Calu3 (cell line): ENCODE measurements around the gene ZNF736. TPM values are rescaled to one million over a fixed set of nuclear protein-coding genes. Genes with fewer than 3 reads are reported as not detected.
"Not testable (repeated sequence)": the region's sequence is repeated elsewhere in the genome, so short reads cannot be mapped to it uniquely, and the experiment has no call there.

Experiments
- BruUV-seq: library from RNA; stranded (reverse); fragments of 400-500 nt; replicated peaks from 2 replicates; lab custom pipeline; 2021; lab: Mats Ljungman, UMichigan
- CTCF ChIA-PET: fragments of 300-600 bp; sonication (Branson Sonifier 250); formaldehyde crosslinking; loops from one replicate; lab custom pipeline; 2022; ENCODE audit warnings: antibody characterized with exemption; lab: Charles Lee
- DNase-seq: peaks from one replicate; pipeline ENCODE4 v3.0.0; 2022
- H3K27ac Mint-ChIP-seq: one replicate; pipeline ENCODE4 v1.8.0; 2022; ENCODE audit warnings: mixed read lengths; ENCODE audit not compliant: unreplicated experiment
- H3K27me3 Mint-ChIP-seq: one replicate; pipeline ENCODE4 v1.8.0; 2022; ENCODE audit warnings: mixed read lengths; ENCODE audit not compliant: unreplicated experiment
- H3K36me3 Mint-ChIP-seq: one replicate; pipeline ENCODE4 v1.8.0; 2022; ENCODE audit warnings: mild to moderate bottlenecking, moderate library complexity, mixed read lengths; ENCODE audit not compliant: insufficient read depth, unreplicated experiment
- H3K4me1 Mint-ChIP-seq: one replicate; pipeline ENCODE4 v1.8.0; 2022; ENCODE audit warnings: mild to moderate bottlenecking, low read depth, mixed read lengths; ENCODE audit not compliant: unreplicated experiment
- H3K4me3 Mint-ChIP-seq: one replicate; pipeline ENCODE4 v1.8.0; 2022; ENCODE audit warnings: mild to moderate bottlenecking, low read depth, moderate library complexity, mixed read lengths; ENCODE audit not compliant: unreplicated experiment
- H3K9me3 Mint-ChIP-seq: one replicate; pipeline ENCODE4 v1.8.0; 2022; ENCODE audit warnings: low read depth, mixed read lengths; ENCODE audit not compliant: unreplicated experiment
- CTCF ChIP-seq: fragments of 200-600 bp; IDR thresholded peaks from one replicate; pipeline ENCODE4 v1.8.0; 2022; ENCODE audit warnings: antibody characterized with exemption; ENCODE audit not compliant: unreplicated experiment
- intact Hi-C: fragments of 100-400 bp; cut with micrococcal nuclease; formaldehyde crosslinking; loops from one replicate; pipeline ENCODE4 v1.10.0; 2022; ENCODE audit not compliant: unreplicated experiment
- total RNA-seq: library from RNA; stranded (reverse); gene quantifications from 2 replicates; pipeline ENCODE4 v1.2.3, GENCODE V29; 2022

ZNF736 gene
- total RNA-seq, 1 experiment from 2014 or later, result 8.6 TPM

GRCh38 chr7:64312826-64313225 is 935 bp upstream of the ZNF736 start:
- H3K9me3 Mint-ChIP-seq, result no peaks in the 10 kb centered on the region
- BruUV-seq, result no TSS peak
- CTCF ChIA-PET, result no interaction called here
- intact Hi-C loops, result no loop called here
- H3K27me3 Mint-ChIP-seq, result no peaks in the 10 kb centered on the region
- H3K27ac Mint-ChIP-seq, result no peak overlapping the region
- peaks cover 13% of the 10 kb centered on the region for H3K36me3 Mint-ChIP-seq
- H3K4me1 Mint-ChIP-seq, result no peaks in the 10 kb centered on the region
- no peak for DNase-seq
- no peak for TF ChIP-seq CTCF
- H3K4me3 Mint-ChIP-seq, result no peak overlapping the region

- intact Hi-C loops, result no loop called here
- peaks cover 4% of the 10 kb centered on the region for H3K9me3 Mint-ChIP-seq
- no TSS peak for BruUV-seq
- H3K36me3 Mint-ChIP-seq, result peaks cover 13% of the 10 kb centered on the region
- H3K4me1 Mint-ChIP-seq, result no peaks in the 10 kb centered on the region
- peak overlapping the region; percentile 69 for H3K4me3 Mint-ChIP-seq
- CTCF ChIA-PET, result no interaction called here
- no peak for DNase-seq
- no peak for TF ChIP-seq CTCF
- no peaks in the 10 kb centered on the region for H3K27me3 Mint-ChIP-seq
- peak overlapping the region; percentile 61 for H3K27ac Mint-ChIP-seq
Measured at GRCh38 chr7:64314566-64314965, 805 bp downstream of the ZNF736 start.

GRCh38 chr7:64316031-64316742 is 2.4 kb downstream of the ZNF736 start:
- H3K4me1 Mint-ChIP-seq, BruUV-seq, H3K27ac Mint-ChIP-seq, CTCF ChIA-PET, H3K4me3 Mint-ChIP-seq, H3K9me3 Mint-ChIP-seq, H3K27me3 Mint-ChIP-seq, intact Hi-C loops, DNase-seq: not testable (repeated sequence)
- H3K36me3 Mint-ChIP-seq, result peaks cover 13% of the 10 kb centered on the region

GRCh38 chr7:64320547-64321513 is 7.1 kb downstream of the ZNF736 start:
- Mint-ChIP-seq H3K27me3 (no peaks in the 10 kb centered on the region), H3K4me3 (no peak overlapping the region), H3K36me3 (no peaks in the 10 kb centered on the region), H3K27ac (no peak overlapping the region), H3K4me1 (no peaks in the 10 kb centered on the region), H3K9me3 (peaks cover 9% of the 10 kb centered on the region)
- no TSS peak for BruUV-seq
- intact Hi-C loops, result no loop called here
- CTCF ChIA-PET, result no interaction called here
- TF ChIP-seq CTCF, result no peak
- no peak for DNase-seq

- H3K4me3 Mint-ChIP-seq, CTCF ChIA-PET, H3K27ac Mint-ChIP-seq, intact Hi-C loops, H3K27me3 Mint-ChIP-seq, BruUV-seq, H3K4me1 Mint-ChIP-seq, H3K36me3 Mint-ChIP-seq, DNase-seq: not testable (repeated sequence)
- peaks cover 15% of the 10 kb centered on the region for H3K9me3 Mint-ChIP-seq
Measured at GRCh38 chr7:64324166-64324565, 10.4 kb downstream of the ZNF736 start.

GRCh38 chr7:64348713-64349210 is 35.0 kb downstream of the ZNF736 start:
- H3K27ac Mint-ChIP-seq, H3K4me1 Mint-ChIP-seq, DNase-seq, H3K36me3 Mint-ChIP-seq, H3K27me3 Mint-ChIP-seq, H3K9me3 Mint-ChIP-seq, CTCF ChIA-PET, intact Hi-C loops, H3K4me3 Mint-ChIP-seq, BruUV-seq: not testable (repeated sequence)
